HL-60/S4 treated with phorbol 12-myristate 13-acetate at 8.2 ng/mL for 4 days and 3 days (cell line): Measurements from ENCODE around the gene HPCAL1.

Source experiments
- in situ Hi-C: fragments of 300-500 bp; cut with MboI; formaldehyde crosslinking; loops from 2 replicates; pipeline ENCODE4 v1.15.0; 2022; ENCODE audit warnings: low sequenced_read_pairs

Gene HPCAL1

DNA sequence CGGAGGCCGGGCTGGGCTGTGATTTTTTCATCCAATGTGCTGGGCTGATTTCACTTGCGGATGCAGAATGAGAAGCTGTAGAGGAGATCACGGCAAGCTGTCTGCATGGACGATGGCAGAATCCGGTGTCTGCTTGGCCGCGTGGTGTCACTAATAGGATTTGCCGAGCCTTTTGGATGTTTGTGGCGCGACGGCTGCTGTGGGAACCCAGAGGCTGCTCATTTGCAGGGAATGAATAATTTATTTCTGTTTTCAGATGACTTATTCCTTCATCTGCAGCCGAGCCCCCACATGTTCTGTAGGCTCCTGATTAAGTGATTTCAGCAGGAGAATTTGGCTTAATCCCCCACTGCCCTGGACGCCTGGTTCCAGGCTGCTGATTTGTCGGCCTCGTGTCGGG lies 82.8 kb downstream of the HPCAL1 start:
- in situ Hi-C loops, result no loop called here

DNA sequence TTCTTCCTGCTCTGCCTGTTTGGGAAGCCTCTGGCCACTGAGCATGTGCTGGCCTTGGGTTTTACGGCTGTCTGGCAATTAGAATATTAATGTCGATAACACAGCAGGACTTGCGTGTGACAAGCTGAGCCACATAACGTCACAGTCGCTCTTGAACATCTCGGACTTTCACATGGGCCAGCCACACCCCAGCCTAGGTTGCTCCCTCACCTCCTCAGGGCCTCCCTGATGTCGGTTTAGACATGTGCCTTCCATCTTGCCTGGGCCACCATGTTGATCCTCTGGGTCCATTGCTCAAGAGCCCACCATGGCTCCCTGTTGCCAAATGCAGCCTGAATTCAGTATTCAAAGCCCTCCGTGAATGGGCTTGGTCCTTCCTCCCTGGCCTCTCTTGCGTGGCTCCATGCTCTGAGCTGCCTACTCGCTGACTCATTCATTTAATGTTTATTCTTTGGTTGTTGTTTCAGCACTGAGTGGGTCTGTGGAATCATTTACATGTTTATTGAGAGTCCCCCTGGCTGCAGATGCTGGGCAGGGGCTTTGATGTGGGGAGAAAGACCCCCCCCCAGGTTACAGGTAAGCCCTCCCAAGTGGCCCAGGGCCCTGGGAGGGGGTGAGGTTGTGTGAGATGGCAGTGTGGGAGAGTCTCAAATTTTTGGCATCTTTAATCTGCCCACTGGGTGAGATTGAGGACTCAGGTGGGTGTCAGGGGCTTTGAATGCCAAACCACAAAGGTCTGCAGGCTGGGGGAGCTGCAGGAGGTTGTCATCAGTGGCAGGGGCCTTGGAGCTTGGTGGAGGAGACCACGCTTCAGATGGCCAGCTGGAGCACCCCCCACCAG lies 83.4 kb downstream of the HPCAL1 start:
- in situ Hi-C loops, result no loop called here

DNA sequence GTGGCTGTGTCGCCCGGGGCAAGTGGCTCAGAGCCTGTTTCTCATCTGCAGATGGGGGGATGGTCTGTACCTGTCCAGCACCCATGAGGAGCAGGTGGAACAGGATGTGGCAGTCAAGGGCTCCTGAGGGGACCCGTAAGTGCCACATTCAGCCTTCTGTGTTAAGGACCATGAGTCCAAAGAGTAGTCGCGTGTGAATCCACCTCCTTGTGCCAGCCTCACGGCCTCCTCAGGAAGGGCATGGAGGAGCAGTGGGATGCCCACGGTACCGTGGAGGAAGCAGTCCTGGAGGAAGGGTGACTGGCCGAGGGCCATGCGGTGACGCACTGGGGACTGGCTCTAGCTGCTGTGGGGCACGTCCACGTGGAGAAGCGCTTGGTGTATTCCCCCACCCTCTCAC lies 84.3 kb downstream of the HPCAL1 start:
- in situ Hi-C loops, result no loop called here

DNA sequence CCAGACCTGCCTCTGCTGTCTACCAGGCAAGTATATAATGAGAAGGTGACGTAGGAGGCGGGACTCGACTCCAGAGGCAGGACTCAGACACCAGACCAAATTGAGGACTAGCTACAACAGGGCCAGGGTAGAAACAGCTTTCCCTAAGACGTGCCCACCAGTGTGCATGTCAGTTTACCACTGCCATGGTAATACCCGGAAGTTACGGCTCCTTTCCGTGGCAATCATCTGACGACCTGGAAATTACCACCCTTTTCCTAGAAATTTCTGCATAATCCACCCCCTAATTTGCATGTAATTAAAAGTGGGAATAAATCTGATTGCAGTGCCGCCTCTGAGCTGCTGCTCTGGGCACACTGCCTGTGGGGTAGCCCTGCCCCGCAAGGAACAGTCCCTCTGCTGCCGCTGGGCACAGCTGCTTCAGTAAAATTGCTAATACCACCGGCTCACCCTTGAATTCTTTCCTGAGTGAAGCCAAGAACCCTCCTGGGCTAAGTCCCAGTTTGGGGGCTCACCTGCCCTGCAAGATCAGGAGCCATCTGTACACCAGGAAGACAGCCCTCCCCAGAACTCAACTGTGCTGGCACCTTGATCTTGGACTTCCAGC lies 86.4 kb downstream of the HPCAL1 start:
- in situ Hi-C loops, result no loop called here

DNA sequence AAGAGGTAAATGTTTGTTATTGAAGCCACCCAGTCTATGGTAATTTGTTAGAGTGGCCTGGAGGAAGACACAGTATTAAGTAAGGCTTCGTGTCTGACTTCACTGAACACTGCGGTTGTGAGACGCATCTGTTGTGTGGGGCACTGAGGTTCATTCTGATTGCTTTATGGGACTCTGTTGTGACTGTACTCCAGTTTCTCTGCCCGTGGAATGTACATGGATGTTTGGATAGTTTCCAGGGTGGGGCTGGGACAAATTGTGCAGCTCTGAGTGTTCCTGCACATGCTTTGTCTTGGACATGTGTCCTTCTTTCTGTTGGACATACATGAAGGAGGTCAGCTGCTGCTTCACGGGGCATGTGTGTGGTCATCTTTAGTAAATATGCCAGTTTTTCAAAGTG lies 86.9 kb downstream of the HPCAL1 start:
- in situ Hi-C loops, result no loop called here

DNA sequence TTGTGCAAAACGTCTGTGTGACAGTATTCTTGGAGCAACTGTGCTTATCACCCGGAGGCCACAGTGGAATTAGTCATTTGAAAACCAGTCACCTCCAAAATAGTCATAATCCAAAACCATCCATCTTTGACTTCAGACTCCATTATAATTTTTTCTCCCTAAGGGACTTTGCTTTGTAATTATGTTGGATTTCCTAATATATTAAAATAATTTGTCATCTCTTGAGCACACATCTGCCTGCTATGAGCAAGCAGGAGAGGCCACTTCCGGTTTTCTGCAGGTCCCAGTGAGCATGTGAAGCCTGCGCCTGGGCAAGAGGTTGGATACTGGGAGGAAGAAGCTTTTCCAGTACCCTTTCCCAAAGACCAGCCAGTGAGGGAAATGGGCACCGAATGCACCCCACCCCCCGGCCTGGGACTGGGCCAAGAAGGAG lies 87.7 kb downstream of the HPCAL1 start:
- in situ Hi-C loops, result no loop called here

DNA sequence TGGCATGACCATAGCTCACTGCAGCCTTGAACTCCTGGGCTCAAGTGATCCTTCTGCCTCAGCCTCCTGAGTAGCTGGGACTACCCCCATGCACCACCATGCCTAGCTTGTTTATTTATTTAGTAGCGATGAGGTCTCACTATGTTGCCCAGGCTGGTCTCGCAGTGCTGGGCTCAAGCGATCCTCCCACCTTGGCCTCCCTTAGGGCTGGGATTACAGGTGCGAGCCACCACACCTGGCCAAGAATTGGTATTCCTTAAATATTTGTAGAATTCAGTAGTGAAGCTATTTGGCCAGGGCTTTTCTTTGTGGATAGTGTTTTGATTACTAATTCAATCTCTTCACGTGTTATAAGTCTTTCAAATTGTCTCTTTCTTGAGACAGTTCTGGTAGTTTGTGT lies 89.4 kb downstream of the HPCAL1 start:
- in situ Hi-C loops, result no loop called here

DNA sequence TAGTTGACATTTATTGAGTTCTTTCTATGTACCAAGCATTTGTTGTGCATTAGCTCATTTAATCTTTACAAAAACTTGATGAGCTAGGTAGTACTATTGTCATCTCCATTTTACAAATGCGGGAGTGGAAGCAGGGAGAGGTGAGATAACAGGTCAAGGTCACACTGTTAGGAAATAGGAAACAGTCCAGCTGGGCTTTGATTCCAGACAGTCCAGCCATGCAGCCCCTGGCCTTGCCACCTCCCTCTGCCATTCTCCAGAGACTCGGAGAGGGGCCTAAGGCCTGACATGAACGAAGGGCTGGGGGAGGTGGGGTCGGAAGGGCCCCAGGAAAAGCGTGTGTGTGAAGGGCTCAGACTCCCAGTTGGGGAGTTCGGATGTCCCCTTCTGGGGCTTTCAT lies 89.8 kb downstream of the HPCAL1 start:
- in situ Hi-C loops, result no loop called here

DNA sequence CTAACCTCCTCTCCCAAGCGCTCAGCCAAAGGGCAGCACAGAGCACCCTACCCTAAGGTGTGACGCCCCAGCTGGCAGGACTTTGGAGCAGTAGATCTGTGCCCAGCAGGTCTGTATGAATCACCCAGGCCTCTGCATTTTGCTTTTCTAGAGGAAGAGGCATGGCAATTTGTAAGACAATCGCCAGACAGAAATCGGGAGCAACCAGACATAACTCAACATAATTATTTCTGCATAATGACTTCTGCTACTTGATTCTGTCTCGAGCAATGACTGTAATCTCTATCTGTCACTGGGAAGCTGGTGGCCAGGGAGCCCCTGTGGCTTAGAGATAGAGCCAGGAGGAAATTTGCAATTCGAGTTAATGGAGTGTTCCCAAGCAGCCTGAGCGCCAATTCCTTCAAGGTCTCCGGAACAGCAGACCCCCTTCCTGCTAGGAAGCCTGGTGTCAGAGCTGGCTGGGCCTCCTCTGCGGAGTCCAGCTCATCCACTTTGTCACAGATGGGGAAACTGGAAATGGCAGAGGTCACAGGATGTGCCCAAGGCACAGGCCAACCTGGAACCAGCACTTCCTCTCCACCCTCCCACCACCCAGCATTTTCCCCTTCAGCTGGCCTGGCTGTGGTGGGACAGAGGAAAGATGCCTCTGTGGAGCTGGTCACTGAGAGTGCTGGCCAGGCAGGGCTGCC lies 90.4 kb downstream of the HPCAL1 start:
- in situ Hi-C loops, result no loop called here

DNA sequence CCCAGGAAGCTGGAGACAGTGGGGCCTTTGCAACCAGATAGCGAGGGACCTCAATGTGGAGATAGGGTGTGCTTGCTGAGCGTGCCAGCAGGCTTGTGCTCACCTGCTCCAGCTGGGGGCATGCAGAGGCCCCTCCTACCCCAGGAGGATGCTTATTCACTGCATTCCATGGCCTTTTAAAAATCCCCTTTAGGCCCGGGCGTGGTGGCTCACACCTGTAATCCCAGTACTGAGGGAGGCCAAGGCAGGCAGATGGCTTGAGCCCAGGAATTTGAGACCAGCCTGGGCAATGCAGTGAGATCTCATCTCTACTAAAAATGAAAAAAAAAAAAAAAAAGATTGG lies 90.9 kb downstream of the HPCAL1 start:
- in situ Hi-C loops, result no loop called here

DNA sequence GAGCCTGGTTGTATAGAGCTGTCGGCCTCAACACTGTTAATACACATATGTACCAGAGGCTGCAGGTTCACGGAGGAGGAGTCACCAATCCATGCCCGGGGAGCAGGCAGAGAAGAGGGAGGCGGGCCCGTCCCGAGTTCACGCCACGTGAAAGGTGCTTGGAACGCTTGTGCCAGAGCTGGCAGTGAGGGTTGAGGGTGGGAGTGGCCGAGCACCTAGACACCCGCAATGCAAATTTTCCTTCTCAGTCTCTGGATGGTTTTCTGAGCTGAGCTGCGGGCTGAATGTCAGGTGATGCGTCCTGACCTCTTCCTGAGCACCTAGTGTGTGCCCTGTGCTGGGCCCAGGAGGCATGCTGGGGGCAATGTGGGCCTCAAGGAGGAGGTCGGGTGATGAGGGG lies 93.2 kb downstream of the HPCAL1 start:
- in situ Hi-C loops, result no loop called here

DNA sequence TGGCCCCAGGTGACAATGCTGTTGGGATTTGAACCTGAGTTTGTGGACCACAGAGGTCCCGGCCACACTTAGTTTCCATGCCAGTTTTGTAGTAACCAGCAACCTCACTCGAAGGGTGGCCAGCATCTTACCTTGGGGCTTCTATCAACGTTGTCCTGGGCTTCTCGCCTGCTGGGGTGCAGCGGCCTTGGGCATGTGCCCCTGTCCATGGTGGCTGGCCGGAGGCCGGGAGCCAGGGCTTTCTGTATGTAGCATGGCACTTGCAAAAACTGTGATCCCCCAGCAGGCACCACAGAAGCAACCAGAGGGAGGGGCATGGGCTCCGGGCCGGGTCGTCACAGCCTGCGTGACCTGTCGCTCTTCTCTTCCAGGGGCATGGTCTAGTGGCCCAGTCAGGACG lies 93.8 kb downstream of the HPCAL1 start:
- in situ Hi-C loops, result no loop called here

DNA sequence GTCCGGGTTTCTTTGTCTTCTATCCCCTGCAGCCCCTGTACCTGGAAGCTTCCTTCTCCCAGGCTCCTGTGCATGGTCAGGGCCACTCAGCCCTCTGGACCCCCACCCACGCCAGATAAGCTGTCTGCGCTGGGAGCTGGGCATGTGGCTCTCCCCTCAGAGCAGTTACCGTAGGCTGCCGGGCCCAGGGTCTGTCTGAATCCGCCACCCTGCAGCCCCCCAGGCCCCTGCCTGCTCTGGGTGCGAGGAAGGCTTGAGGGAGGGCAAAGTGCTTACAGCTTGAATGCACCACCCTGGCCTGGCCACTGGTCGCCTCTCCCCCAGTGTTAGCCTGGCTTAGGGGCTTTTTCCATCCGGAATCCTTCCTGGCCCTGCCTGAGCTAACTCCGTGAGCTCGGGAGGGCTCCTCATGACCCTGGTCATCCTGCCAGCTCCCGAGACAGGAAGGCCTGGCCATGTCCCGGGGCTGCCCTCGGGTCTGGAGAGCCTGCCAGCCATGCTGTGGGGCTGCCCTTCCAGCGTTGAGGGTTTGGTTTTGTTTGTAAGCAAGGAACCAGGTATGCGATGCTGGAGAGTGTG lies 94.7 kb downstream of the HPCAL1 start:
- in situ Hi-C loops, result no loop called here

DNA sequence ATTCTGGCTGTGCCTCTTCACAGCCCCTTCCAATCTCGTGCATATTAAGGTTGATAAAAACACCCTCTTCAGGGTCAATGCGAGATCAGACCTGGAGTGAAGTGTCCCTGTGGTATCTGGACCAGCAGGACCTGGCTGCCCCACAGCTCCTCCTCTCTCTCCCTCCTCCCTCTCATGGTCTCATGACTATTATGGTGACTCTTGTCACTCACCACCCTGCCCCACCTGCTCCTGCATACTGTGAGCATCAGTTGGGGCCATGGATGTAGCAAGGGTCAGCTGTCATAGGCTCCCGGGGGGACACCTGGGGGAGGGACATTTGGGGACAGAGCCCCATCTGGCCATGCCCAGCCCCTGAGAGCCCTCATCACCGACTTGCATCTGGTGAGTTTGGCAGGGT lies 95.2 kb downstream of the HPCAL1 start:
- in situ Hi-C loops, result no loop called here

DNA sequence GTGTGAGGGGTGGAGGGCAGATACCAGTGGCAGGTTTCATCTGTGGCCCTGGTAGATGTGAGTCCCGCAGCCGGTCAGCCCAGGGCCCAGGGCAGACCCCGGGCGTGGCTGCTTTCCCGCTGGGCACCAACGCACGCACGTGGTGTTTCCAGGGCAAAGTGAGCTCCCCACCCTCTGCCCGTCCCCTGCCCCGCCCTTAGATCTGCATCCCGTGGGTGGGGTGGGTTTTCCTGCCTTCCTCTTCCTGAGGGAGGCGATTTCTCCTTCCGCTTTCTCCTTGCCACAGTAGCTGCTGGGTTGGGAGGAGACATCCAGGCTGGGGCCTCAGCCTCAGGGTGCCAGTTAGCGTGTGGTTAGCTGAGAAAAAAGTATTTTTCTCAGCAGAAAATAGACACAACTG lies 95.8 kb downstream of the HPCAL1 start:
- in situ Hi-C loops, result no loop called here

DNA sequence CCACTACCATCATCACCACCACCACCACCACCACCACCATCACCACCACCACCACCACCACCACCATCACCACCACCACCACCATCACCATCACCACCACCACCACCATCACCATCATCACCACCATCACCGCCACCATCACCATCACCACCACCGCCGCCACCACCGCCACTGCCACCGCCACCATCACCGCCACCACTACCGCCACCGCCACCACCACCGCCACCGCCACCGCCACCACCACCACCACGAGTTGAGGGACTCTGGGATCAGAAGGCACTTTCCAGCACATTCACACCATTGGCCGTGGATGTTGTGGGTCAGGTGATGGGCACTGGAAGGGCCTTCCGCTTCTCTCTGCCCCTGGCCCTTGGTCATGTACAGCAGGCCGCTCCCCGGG lies 96.7 kb downstream of the HPCAL1 start:
- in situ Hi-C loops, result no loop called here

DNA sequence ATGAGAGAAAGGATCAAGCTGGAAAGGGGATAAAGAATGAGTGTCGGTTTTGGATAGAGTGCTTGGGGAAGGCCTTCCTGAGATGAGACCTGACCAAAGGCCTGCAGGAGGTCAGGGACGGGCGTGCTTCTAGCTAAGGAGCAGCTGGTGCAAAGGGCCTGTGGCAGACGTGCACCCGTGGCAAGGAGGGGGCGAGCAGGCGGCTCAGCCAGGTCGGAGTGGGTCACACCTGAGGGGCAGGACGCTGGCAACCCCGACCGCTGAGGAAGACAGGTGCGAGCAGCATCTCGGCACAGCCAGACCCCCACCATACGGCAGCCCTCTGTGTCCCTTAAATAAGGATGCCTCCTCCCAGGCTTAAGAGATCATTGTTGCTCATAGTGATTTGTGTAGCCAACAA lies 97.3 kb downstream of the HPCAL1 start:
- in situ Hi-C loops, result loop anchor here (25.0 kb wide), 1 partner anchor 263 kb away; no protein-coding TSS in a partner anchor

DNA sequence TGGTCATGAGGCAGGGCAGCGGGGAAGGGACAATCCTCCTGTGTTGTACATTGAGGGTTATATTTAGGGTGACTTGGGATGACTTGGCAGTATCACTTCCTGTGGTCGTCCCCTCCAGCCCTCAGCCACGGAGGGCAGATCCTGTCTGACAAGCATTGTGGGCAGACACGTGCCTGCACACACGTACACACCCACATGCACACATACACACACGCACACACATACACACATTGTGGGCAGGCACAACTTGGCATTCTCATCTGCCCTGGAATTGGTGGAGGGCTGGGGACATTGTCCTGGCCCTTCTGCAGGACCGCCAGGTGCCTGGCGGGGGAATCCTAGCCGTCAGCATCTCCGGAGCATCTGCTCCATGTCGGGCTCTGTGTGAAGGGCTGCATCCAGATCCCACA lies 97.9 kb downstream of the HPCAL1 start:
- in situ Hi-C loops, result loop anchor here (25.0 kb wide), 1 partner anchor 263 kb away; no protein-coding TSS in a partner anchor

DNA sequence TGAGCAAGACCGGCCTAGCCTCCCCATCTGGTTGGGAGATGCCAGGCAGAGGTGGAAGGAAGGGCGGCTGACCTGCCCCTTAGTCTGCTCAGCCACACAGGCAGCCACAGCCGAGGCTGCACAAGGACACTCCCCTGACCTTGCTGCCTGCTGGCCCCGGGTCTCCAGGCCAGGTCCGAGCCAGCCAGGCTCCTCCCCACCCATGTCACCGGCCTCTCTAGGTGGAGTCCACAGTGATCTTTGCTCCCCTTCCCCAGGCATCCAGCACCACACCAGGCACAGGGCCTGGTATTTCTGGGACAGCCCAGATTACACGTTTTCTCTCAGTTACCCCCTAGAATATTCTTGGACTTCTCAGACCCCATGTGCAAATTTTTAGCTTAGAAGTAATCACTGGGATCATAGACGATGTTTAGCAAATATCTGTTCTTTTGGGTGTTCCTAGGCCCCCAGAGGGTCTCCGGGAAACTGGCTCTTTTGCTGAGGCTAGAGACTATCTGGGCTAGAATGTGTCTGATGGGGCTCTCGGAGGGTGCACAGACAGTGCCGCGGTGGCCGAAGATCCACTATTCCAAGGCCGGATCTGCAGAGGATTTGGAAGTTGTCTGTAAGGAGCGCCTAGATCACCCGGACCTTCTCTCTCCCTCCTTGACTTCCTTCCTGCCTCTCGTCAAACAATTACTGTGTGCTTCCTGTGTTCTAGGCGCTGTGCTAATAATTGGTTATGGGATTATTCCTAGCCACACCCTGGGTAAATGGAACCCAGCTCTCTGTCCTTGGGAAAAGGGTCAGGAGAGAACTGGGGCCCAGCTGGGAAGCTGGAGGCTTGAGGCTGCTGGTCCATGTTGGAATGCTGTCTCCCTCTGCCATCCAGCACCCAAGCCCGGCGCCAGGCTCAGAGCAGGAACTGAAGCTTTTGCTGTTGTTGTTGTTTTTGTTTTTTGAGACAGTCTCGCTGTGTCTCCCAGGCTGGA lies 98.6 kb downstream of the HPCAL1 start:
- in situ Hi-C loops, result loop anchor here (25.0 kb wide), 1 partner anchor 264 kb away; no protein-coding TSS in a partner anchor

DNA sequence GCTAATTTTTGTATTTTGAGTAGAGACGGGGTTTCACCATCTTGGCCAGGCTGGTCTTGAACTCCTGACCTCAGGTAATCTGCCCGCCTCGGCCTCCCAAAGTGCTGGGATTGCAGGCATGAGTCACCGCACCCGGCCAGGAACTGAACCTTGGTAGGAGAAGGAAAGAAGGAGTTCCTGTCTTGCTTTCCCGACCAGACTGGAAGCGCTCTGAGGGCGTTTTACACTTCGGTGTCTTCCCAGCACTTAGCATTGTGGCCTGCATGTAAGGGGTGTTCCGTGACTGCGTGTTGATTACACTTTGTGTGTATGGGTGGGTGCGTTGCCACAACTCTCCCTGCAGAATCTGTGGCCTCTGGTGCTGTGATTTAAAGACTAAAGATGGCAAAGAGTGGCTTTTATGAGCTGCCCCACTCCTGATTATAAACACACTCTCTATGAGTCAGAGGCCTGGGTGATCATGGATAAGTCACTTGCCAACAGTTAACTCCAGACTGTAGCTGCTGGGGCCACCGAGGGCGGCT lies 99.4 kb downstream of the HPCAL1 start:
- in situ Hi-C loops, result loop anchor here (25.0 kb wide), 1 partner anchor 265 kb away; no protein-coding TSS in a partner anchor
